Nephron progenitor cell (in vitro differentiated cells): ENCODE measurements around the gene DAD1.

Experiments
- DNase-seq: peaks from one replicate; pipeline ENCODE4 v3.0.0; 2021
- H3K27ac Mint-ChIP-seq: 2 replicates; pipeline ENCODE4 v1.8.0; 2021; ENCODE audit warnings: mild to moderate bottlenecking, moderate library complexity, mixed read lengths
- H3K27me3 Mint-ChIP-seq: 2 replicates; pipeline ENCODE4 v1.8.0; 2021; ENCODE audit warnings: mild to moderate bottlenecking, low read depth, mixed read lengths; ENCODE audit not compliant: poor library complexity
- H3K36me3 Mint-ChIP-seq: 2 replicates; pipeline ENCODE4 v1.8.0; 2021; ENCODE audit warnings: low read depth, mixed read lengths
- H3K4me1 Mint-ChIP-seq: 2 replicates; pipeline ENCODE4 v1.8.0; 2021; ENCODE audit warnings: mixed read lengths
- H3K4me3 Mint-ChIP-seq: 2 replicates; pipeline ENCODE4 v1.8.0; 2021; ENCODE audit warnings: mild to moderate bottlenecking, moderate library complexity, mixed read lengths
- H3K9me3 Mint-ChIP-seq: 2 replicates; pipeline ENCODE4 v1.8.0; 2021; ENCODE audit warnings: mild to moderate bottlenecking, moderate library complexity, mixed read lengths
- TF ChIP-seq, protein P1 (sequence below): fragments of 200-600 bp; sonication (generic); IDR thresholded peaks from 2 replicates; pipeline ENCODE4 v1.5.0; 2021; ENCODE audit warnings: antibody characterized with exemption

Gene DAD1

DNA sequence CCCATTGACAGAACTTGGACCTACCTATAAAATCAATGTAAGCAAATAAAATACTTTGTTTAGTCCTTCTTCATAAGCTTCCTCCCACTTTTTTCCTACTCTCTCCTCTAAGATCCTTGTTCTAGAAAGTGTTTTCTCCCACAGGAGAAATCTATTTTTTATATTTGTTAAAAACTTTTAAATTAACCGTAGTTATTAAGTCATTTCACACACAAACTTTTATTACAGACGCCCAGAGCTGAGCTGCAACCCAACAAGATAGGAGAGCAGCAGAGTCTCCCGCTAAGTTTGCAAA, 27.7 kb downstream of the DAD1 start:
- H3K36me3 Mint-ChIP-seq = peaks cover 14% of the 10 kb centered on the region
- DNase-seq = no peak
- peaks cover 60% of the 10 kb centered on the region for H3K4me1 Mint-ChIP-seq
- H3K27me3 Mint-ChIP-seq = peaks cover 6% of the 10 kb centered on the region
- H3K9me3 Mint-ChIP-seq = no peaks in the 10 kb centered on the region
- no peak overlapping the region for H3K4me3 Mint-ChIP-seq
- peak overlapping the region; percentile 70 for H3K27ac Mint-ChIP-seq
- TF ChIP-seq, protein P1, sequence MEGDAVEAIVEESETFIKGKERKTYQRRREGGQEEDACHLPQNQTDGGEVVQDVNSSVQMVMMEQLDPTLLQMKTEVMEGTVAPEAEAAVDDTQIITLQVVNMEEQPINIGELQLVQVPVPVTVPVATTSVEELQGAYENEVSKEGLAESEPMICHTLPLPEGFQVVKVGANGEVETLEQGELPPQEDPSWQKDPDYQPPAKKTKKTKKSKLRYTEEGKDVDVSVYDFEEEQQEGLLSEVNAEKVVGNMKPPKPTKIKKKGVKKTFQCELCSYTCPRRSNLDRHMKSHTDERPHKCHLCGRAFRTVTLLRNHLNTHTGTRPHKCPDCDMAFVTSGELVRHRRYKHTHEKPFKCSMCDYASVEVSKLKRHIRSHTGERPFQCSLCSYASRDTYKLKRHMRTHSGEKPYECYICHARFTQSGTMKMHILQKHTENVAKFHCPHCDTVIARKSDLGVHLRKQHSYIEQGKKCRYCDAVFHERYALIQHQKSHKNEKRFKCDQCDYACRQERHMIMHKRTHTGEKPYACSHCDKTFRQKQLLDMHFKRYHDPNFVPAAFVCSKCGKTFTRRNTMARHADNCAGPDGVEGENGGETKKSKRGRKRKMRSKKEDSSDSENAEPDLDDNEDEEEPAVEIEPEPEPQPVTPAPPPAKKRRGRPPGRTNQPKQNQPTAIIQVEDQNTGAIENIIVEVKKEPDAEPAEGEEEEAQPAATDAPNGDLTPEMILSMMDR = no peak

DNA sequence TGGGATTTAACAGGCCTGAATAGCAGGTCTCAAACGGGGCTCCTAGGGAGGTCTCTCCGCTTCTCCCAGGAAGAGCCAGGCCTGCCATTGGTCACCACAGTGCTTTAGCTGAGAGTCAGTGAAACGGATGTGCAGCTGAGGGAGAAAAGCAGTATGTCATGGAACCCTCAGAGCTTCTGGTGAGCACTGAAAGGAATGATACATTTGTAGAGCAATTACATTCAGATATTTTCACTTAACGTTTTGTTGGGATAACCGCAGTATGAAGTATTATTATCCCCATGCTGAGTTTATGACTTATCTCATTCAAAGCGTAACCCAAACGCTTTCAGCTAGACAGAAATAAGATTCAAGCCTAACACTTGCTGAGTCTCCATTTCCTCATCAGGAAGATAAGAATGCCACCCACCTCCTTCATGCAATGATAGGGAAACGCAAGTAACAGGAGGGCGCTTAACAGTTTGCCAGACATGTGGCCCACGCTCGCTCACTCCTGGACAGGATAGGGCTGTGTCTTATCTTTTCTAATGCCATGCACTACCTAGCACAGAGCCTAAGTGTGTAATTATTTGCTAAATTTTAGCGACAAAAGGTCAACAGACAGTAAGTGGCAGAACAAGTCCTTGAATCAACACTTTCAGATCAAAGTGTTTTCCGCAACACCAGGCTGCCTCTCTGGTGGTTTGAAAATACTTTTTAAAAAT, 28.2 kb downstream of the DAD1 start:
- peaks cover 14% of the 10 kb centered on the region for H3K36me3 Mint-ChIP-seq
- H3K27ac Mint-ChIP-seq = peak overlapping the region; percentile 74
- no peak for DNase-seq
- H3K27me3 Mint-ChIP-seq = peaks cover 6% of the 10 kb centered on the region
- TF ChIP-seq, protein P1 = no peak
- no peaks in the 10 kb centered on the region for H3K9me3 Mint-ChIP-seq
- H3K4me1 Mint-ChIP-seq = peaks cover 61% of the 10 kb centered on the region
- H3K4me3 Mint-ChIP-seq = no peak overlapping the region

DNA sequence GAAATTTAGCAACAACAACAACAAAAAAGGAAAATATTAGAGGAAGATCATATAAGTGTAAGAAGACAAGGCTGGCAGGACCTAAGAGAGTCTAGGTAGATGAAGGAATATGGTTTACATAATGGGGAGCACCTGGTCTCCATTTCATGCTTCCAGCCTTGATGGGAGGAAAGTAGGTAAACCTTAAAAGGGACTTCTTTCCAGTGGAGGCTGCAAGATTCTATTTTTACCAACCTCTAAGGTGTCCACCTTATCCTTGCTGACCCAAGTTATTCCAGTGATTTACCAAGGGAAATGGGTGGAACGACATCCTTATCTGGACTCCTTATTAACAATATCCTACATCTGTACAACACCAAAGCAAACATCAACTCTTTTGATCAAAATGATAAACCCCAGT, 30.0 kb downstream of the DAD1 start:
- Mint-ChIP-seq H3K27me3 (peaks cover 6% of the 10 kb centered on the region), H3K9me3 (no peaks in the 10 kb centered on the region), H3K27ac (no peak overlapping the region), H3K4me3 (no peak overlapping the region), H3K36me3 (peaks cover under 1% of the 10 kb centered on the region), H3K4me1 (peaks cover 66% of the 10 kb centered on the region)
- no peak for DNase-seq
- TF ChIP-seq, protein P1 = no peak

DNA sequence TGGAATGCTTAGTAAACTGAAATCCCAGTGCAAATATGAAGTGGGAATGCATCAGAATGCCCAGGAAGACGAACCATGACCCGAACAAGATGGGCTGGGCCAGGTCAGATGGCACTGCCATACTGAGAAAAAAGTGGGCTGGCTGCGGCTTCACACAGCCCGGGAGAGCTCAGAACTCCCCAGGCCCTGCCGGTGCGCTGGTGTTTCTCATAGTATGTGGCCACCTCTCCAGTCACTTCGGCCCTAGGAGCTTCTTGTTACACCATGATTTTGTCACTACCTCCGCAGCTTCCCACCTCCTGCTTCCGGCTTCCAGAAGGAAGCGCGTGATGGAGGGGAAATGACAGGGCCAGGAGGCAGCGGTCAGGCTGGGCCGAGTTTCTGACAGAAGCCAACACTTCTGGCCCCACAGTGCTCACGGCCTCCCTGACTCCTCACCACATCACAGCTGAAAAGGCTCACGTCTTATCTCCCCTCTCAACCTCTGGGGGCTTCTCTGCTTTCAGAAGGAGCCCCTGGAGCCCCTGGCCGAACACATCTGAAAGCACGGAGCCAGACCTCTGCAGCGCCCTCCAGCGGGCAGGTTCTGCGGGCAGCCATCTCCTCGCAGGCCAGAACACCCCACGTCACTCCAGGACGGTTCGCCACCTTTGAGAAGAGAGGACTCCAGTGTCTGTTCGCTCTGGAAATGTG, 30.7 kb downstream of the DAD1 start:
- H3K4me3 Mint-ChIP-seq = no peak overlapping the region
- peaks cover 66% of the 10 kb centered on the region for H3K4me1 Mint-ChIP-seq
- TF ChIP-seq, protein P1 = peak; percentile 12
- no peaks in the 10 kb centered on the region for H3K9me3 Mint-ChIP-seq
- DNase-seq = peak; percentile 35
- H3K36me3 Mint-ChIP-seq = no peaks in the 10 kb centered on the region
- H3K27me3 Mint-ChIP-seq = peaks cover 6% of the 10 kb centered on the region
- H3K27ac Mint-ChIP-seq = no peak overlapping the region

DNA sequence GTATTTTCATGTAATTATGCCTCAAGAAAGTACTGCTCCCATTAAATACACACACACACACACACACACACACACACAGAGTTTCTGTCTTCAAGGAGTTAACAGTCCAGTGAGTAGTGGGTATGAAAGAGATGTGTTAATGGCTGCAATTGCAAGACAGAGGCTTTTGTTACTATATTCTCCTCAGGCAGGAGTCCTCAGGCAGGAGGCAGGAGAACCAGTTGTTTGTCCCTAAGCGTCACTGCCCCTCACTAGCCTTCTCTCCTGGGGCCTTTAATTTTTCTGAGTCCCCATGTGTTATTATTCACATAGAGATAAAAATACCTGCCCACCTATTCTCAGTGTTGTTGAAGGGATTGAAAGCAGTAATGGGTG, 31.2 kb downstream of the DAD1 start:
- no peaks in the 10 kb centered on the region for H3K36me3 Mint-ChIP-seq
- H3K27ac Mint-ChIP-seq = no peak overlapping the region
- DNase-seq = no peak
- peaks cover 67% of the 10 kb centered on the region for H3K4me1 Mint-ChIP-seq
- peaks cover 6% of the 10 kb centered on the region for H3K27me3 Mint-ChIP-seq
- peak overlapping the region; percentile 76 for H3K4me3 Mint-ChIP-seq
- H3K9me3 Mint-ChIP-seq = no peaks in the 10 kb centered on the region
- TF ChIP-seq, protein P1 = no peak
